NCI-H2196 treated with DMSO at 0.1 percent for 48 hours (cell line): ENCODE measurements around the gene DNHD1.

Experiments used
- DNase-seq: peaks from one replicate; lab custom pipeline; 2025; ENCODE audit not compliant: unreplicated experiment; lab: John Stamatoyannopoulos, UW

Gene DNHD1

DNA sequence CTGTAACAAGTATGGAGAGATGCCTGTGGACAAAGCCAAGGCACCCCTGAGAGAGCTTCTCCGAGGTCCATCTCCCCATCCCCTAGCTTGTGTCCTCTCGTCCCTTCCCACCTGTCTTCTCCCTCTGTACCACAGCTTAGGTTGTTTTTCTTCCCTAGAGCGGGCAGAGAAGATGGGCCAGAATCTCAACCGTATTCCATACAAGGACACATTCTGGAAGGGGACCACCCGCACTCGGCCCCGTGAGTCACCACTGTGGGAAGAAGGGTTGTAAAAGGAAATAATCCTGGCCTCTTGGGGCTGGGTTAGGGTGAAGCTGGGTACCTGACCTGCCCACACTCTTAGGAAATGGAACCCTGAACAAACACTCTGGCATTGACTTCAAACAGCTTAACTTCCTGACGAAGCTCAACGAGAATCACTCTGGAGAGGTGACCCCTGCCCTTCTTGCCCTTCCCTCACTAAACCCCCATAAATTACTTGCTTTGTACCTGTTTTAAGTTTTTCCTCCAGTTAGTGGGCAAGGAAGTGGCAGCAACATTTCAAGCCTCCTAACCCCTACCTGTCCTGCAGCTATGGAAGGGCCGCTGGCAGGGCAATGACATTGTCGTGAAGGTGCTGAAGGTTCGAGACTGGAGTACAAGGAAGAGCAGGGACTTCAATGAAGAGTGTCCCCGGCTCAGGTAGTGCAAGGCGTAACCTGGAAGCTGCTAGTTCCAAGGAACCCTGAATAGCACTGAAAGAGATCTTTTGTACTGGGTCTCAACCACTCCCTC lies 111.8 kb downstream of the DNHD1 start:
- no peak for DNase-seq

DNA sequence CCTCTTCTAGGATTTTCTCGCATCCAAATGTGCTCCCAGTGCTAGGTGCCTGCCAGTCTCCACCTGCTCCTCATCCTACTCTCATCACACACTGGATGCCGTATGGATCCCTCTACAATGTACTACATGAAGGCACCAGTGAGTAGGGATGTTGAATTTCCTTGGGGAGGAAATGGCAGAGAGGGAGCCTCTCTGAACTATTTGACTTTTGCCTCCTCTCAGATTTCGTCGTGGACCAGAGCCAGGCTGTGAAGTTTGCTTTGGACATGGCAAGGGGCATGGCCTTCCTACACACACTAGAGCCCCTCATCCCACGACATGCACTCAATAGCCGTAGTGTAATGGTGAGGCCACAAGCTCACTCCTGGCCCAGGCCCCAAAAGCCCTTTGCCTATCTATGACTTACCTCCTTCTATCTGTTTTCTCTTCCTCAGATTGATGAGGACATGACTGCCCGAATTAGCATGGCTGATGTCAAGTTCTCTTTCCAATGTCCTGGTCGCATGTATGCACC lies 112.5 kb downstream of the DNHD1 start:
- no peak for DNase-seq

DNA sequence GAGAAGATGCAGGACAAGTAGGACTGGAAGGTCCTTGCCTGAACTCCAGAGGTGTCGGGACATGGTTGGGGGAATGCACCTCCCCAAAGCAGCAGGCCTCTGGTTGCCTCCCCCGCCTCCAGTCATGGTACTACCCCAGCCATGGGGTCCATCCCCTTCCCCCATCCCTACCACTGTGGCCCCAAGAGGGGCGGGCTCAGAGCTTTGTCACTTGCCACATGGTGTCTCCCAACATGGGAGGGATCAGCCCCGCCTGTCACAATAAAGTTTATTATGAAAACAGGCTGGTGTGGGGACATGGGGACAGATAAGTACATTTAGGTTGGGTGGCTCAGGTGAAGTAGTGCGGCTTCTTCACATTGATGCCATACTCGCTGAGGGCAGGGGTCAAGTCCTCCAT lies 113.5 kb downstream of the DNHD1 start:
- DNase-seq: no peak

DNA sequence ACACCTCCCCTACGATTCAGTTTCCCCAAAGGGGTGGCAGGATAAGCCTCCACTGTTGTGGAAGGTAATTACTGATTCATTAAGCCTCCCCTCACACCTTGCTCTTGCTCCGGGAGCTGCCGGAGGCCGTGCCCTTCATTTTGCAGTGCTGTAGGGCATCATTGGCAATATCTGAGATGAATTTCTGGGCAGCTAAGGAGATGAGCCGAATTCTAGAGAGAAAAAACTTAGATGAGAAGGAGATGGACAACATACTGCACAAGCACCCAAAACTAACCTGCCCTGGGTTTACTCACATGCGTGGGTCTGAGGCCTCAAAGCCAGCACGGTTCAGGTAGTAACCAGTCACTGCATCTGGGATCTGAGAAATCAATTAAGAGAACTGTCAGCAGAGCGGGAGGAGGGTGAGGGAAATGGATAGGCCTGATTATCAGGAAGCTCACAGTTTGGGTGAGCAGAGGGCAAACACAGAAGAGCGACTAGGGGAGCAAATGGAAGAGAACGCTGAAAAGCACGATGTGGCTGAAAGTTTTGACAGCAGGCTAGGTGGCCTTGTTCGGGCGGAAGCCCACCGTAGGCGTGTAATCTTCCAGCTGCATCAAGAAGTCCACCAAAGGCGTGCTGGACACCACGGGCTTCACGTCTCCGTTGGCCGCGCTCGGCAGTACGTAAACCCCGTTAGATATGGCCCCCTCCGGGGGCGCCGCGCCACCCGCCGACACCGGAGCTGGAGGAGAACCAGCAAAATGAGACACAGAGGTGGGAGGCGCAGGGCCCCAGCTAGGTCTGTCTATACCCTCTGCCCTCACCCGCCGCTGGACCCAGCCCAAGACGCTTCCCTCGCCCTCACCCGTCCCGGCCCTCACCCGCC lies 114.2 kb downstream of the DNHD1 start:
- no peak for DNase-seq

DNA sequence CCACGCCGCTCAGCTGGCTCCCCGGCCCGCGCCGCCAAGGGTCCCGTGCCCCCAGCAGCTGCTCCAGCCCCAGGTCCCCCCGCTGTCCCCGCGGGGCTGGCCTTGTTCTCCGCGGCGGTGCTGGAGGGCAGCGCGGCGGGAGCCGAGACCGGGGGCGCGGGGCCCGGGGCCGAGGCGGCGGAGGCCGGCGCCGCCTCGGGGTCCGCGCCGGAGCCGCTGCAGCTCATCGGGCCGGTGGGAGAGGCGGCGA lies 114.8 kb downstream of the DNHD1 start:
- DNase-seq: no peak

DNA sequence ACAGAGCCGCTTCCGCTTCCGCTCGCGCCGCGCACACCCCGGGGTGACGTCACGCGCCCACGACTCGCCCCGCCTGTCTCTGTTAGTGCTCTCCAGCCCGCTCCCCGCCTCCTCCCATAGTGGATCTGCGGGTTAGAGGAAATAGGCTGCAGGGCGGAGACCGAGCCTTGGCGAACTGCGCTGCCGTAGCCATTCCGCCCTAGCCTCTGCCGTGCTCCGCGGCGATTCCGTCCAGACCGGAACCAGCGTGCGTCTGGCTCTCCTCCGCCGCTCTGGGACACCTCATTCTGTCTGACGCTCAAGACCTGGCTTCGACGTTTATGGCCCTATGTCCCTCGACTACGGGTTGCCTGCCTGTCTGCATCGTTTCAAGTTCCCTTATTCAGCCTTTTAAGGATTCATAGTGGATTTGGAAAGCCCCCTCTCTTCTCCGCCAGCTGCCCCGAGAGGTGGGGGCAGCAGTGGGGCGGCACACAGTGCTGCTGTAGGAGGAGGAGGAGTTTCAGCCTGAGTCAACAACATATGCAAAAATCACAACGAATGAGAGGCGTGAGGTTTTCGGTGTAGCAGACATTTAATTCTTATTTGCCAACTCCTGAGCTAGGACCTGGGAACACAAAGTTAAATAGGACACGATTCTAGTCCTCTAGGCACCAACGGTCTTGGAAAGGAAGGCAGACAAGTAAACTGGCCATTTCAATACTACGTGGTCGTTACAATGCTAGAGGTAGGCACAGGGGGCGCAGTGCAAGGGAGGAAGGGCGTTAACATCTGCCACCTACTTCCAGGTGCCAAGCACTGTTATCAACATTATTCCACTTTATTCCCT lies 115.3 kb downstream of the DNHD1 start, which contains the start of gene TAF10:
TAF10 (minus strand) TSS at position 4 of the 829 bp plus-strand sequence. CDS start 27 bp downstream, outside the sequence.
- peak; percentile 94 for DNase-seq

DNA sequence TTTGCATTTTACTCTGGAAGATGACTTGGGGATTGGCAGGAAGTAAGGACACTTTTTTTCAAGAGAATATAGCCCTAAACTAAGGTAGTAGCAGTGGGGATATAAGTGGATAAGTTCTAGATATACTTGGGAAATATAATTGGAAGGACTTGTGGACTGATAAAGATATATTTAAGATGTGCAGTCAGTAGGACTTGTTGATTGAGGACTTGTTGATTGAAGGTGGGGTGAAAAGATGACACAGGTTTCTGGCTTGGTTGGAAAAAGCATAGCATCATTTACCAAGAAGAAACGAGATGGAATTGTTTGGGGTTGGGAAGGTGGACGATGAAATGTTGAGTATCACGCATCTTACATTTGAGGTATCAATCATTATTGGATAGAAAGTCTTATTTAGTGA lies 116.4 kb downstream of the DNHD1 start:
- DNase-seq: no peak

DNA sequence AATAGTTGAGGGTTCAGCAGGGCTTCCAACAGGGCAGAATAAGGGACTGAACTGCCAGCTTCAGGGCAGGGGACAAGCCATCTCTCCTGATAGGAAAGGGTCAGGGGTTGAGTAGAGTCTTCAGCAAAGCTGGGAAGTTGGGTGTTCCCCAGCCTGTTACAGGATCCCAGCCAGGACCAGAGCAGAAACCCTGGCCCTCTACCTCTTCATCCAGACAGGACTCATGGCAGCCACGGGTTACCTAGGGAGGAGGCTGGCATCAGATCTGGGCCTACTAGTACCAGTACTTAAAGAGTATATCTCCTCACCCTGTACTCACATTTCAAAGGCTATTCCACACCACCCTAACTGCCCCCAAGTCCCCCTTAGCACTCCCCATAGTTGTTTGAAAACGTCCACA lies 117.4 kb downstream of the DNHD1 start:
- no peak for DNase-seq

DNA sequence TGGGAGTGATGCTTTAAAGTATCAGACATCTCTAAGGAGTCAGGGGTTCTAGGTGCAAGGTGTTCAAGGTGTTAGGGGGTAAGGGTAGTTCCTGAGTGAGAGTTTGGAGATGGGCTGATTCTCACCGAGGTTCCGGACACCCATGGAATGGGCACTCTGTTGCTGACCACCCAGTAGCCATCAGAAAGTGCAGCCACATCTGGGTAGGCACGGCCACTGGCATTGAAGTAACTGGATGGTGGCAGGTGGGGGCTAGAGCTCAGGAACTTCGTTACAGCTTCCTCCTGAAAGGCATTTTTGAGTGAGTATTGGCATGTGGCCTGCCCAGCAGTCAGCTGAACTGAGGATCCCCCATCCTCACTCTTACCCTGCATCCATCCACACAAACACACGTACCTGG lies 118.0 kb downstream of the DNHD1 start:
- no peak for DNase-seq

DNA sequence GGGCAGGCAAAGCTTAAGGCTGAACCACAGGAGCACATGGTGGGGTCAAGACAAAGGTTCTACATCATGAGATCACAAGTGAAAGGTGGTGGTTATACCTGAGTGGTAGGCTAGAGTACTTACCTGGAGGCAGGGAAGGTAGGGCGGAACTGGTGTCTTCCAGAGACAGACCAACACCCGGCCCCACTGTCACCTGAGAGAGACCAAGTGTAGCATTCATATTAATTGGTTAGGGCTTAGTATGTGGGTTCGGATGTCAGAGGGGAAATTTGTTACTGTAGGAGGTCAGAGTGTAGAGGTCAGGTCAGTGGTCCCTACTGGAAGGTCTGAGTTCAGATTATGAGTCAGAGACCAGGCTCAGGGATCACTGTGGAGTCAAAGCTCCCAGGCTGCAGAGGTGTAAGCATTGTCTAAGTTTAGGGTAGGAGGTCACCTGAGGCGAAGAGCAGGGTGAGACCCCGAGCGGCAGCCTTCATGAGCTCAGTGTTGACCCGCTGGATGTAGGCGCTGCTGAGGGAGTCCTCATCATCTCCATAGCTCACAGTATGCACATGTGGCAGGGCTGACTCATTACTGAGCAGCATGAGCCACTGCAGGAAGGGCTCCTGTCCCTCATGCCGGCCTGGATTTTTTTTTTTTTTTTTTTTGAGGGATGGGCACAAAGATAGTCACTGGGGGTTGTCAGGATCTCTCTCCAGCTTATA lies 119.0 kb downstream of the DNHD1 start:
- no peak for DNase-seq

DNA sequence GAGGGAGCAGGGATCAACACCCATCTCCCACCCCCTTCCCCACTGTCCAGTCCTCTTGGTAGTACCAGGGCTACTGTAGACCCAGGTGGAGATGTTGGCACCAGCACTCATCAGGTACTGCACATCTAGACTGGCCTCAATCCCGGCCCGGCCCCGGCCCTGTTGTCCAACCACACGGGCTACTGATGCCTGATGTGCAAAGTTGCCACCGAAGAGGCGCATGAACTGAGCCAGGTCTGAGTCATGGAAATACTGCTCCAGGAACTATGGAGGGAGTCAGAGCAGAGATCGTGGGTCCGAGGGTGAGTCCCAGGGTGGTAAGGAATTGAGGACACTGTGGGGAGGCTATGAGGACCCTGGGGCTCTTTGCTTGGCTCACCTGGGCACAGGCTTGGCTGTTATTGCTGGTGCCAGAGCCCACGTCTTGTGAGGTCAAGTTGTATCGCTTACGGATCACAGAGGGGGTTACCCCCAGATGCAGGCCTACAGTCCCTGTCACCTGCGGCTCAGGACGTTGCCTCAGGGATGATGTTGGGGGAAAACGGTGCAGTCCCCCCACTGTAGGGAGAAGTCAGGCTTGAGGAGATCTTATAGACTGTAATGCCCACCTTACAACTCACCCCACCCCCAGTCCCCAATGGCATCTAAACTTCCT lies 119.6 kb downstream of the DNHD1 start:
- no peak for DNase-seq

DNA sequence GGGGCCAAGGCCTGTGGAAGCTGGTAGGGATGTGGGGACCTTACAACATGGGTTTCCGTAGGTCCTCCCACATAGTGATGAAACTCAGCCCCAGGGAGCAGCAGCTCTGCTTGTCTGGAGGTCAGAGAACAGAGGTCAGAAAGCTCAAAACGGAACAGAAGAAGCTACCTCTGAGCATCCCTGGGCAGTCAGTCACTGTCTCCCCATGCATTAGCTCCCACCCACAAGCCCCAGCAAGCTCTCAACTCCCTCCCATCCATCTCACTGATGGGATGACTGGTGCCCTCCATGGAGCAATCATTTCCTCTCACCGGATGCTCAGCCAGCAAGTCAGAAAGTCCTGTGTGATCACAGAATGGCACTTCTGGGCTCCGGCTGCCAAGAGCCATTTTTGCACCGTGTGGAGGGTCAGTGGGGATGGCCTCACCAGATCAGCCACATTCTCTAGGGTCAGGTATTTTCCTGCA lies 120.3 kb downstream of the DNHD1 start:
- DNase-seq: no peak

DNA sequence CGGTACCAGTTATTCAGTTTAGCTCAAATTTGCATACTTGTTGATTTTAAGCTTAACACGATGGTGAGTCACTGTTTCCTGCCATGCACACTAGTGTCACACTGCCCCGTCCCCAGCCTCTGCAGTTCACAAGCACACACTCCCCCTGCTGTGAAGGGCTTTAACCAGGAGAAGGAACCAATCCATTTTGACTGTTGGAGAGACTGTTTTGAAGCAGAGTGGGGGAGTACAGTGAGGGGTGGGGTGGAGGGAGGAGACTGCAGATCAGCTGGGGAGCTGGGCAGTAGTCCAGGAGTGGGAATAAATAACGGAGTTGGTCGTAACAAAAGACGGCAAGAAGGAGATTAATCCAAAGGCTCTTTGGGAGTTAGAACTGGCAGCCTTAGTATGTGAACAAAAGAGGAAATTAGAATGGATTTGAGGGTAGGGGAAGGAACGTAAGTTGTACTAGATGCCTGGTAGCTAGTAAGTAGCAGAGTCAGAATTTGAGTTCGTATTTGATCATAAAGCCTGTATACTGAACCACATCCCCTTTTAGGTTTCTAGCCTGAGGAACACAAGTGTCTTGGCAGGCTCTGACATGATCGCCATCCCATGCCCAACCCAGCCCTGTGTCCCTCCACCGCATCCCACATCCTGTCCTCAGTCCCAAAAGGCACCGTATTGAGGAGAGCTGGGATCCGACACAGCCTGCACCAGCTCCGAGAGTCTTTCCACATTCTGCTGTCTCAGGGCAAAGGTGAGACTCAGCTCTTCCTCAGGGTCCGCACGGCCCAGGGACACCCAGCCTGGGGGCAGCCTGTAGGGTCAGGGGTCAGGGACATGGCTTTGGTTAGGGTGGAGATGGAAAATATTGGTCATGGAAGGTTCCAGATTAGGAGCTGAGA lies 121.3 kb downstream of the DNHD1 start:
- no peak for DNase-seq

DNA sequence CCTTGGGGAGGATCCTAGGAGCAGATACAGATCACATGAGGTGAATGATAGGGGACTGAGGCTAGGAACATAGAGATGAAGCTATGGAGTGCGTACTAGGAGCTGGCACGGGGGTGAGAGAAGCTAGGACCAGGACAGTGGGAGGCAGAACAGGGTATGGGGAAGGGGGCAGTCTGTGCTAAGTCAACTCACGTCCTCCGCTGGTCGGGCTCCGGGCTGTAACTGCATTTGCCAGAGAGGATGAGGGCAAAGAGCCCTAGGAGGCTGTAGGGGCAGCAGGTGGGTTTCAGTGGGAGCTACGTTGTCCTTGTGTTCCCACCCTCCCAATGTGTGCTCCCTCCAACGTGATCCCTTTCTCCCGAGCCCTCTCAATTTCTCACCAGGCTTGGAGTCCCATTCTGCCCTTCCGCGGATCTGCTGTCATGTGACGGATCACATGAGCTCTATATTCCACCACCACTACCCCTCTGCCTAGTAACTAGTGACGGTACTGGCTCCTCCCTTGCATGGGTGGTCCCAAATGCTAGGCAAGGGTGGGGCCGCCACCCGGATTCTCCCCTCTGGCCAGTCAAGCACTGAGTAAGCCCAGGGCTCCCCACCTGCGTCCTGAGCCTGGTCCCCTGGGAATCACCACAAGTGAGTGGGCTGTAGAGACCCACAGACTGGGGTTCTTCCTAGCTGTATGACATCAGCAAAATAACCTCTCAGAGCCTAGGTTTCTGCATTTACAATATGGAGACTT lies 122.1 kb downstream of the DNHD1 start, which contains the start of gene TPP1:
TPP1 (minus strand) TSS at position 419 of the 742 bp plus-strand sequence; CDS start at position 397, 22 bp downstream.
- peak; percentile 83 for DNase-seq

DNA sequence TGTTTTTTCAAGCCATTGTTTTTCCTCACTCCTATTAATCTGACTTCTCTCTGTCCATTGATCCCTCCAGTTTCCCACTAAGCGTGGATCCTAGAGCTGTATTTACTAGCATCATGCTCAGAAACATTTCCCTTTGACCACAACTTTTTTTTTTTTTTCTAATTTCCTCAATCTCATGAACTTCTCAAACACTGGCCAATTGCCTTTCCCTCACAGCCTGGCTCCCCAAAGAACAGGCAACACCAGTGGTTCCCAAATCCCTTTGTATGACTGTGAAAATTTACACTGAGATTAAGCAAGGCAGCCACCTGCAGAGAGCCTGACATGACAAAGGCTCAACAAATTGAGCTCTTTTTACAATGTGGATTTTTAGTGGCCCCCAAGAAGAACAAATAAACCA lies 123.6 kb downstream of the DNHD1 start:
- no peak for DNase-seq
